B cell (primary cell): ENCODE results near the gene NELFA. TPM values are rescaled to one million over a fixed set of nuclear protein-coding genes. Genes with fewer than 3 reads are reported as not detected.

Experiments
- ATAC-seq: fragments of 200-7000 bp; cut with Tn5 transposase; one replicate; pipeline ENCODE4 v1.10.0; 2021; ENCODE audit warnings: low read depth, mild to moderate bottlenecking, moderate number of reproducible peaks, moderate library complexity
- CTCF ChIA-PET: fragments of 350-600 bp; sonication (Branson Sonifier 250); formaldehyde crosslinking; loops from one replicate; lab custom pipeline; 2021; ENCODE audit warnings: antibody characterized with exemption, inconsistent platforms; lab: Charles Lee
- POLR2A ChIA-PET: fragments of 350-600 bp; sonication (Branson Sonifier 250); formaldehyde crosslinking; loops from one replicate; lab custom pipeline; 2021; ENCODE audit warnings: antibody characterized with exemption; lab: Charles Lee
- DNase-seq: peaks from one replicate; pipeline ENCODE4 v3.0.0; 2013
- H2AFZ ChIP-seq: 2 replicates; pipeline ENCODE4 v1.6.1; 2012; ENCODE audit warnings: mild to moderate bottlenecking, low read depth, low read length; ENCODE audit not compliant: insufficient read depth, poor library complexity, severe bottlenecking
- H3K27ac ChIP-seq, 2 donors: 1 replicate in 1 of 2; 2 replicates in 1 of 2; pipeline ENCODE4 v1.5.1; 2012 to 2013; ENCODE audit warnings: low read length in 2 of 2, mild to moderate bottlenecking in 2 of 2, moderate library complexity in 1 of 2
- H3K27me3 ChIP-seq, 4 experiments: fragments of 200-600 bp in 1 of 4; sonication (generic) in 1 of 4; replicated peaks in 1 of 4; 1 replicate in 2 of 4; 2 replicates in 2 of 4; pipeline versions ENCODE4 v1.6.1 to v1.7.0; 2013 to 2016; ENCODE audit warnings: low read length in 3 of 4, mild to moderate bottlenecking in 2 of 4, mixed read lengths in 1 of 4, moderate library complexity in 1 of 4; ENCODE audit not compliant: insufficient read depth in 4 of 4, control insufficient read depth in 3 of 4; ENCODE audit errors: control extremely low read depth in 1 of 4
- H3K36me3 ChIP-seq, 2 experiments: replicated peaks in 1 of 2; 1 replicate in 1 of 2; 2 replicates in 1 of 2; pipeline versions ENCODE4 v1.6.1 to v1.7.1; 2013; ENCODE audit warnings: low read length in 1 of 2; ENCODE audit not compliant: insufficient read depth in 2 of 2, control insufficient read depth in 1 of 2; ENCODE audit errors: control extremely low read depth in 1 of 2, extremely low read depth in 1 of 2
- H3K4me1 ChIP-seq, 2 donors: fragments of 200-600 bp in 1 of 2; sonication (generic) in 1 of 2; 1 replicate in 1 of 2; 2 replicates in 1 of 2; pipeline versions ENCODE4 v1.5.1 to v1.6.1; 2013 to 2017; ENCODE audit warnings: low read length in 2 of 2; ENCODE audit not compliant: control insufficient read depth in 2 of 2, insufficient read depth in 2 of 2
- H3K4me2 ChIP-seq: replicated peaks from 2 replicates; pipeline ENCODE3; 2012; ENCODE audit warnings: mild to moderate bottlenecking, low read depth, low read length; ENCODE audit not compliant: poor library complexity, severe bottlenecking
- H3K4me3 ChIP-seq, 5 experiments: fragments of 200-600 bp in 1 of 5; sonication (generic) in 1 of 5; 1 replicate in 3 of 5; 2 replicates in 2 of 5; pipeline versions ENCODE4 v1.5.1 to v1.7.0; 2011 to 2016; ENCODE audit warnings: low read length in 4 of 5, mild to moderate bottlenecking in 4 of 5, low read depth in 2 of 5, control low read depth in 1 of 5, moderate library complexity in 1 of 5; ENCODE audit not compliant: insufficient read depth in 1 of 5; ENCODE audit errors: control extremely low read depth in 1 of 5, extremely low read depth in 1 of 5
- H3K79me2 ChIP-seq: fragments of 200-600 bp; sonication (generic); one replicate; pipeline ENCODE4 v1.6.0; 2016; ENCODE audit warnings: low read length; ENCODE audit not compliant: control insufficient read depth, insufficient read depth
- H3K9ac ChIP-seq: fragments of 200-600 bp; sonication (generic); 2 replicates; pipeline ENCODE4 v1.6.1; 2017; ENCODE audit warnings: mild to moderate bottlenecking, low read length, moderate library complexity
- H3K9me3 ChIP-seq, 3 donors: one replicate each; pipeline versions ENCODE4 v1.6.1 to v1.7.1; 2013; ENCODE audit warnings: low read length in 2 of 3; ENCODE audit not compliant: control insufficient read depth in 2 of 3, insufficient read depth in 1 of 3; ENCODE audit errors: control extremely low read depth in 1 of 3
- H4K20me1 ChIP-seq: 2 replicates; pipeline ENCODE4 v1.6.0; 2012; ENCODE audit warnings: mild to moderate bottlenecking, low read length; ENCODE audit not compliant: insufficient read depth, control insufficient read depth, poor library complexity, severe bottlenecking
- H3K27ac Mint-ChIP-seq: one replicate; pipeline ENCODE4 v1.8.0; 2021; ENCODE audit warnings: mixed read lengths
- H3K27me3 Mint-ChIP-seq: one replicate; pipeline ENCODE4 v1.8.0; 2021; ENCODE audit warnings: mixed read lengths
- H3K4me1 Mint-ChIP-seq: one replicate; pipeline ENCODE4 v1.8.0; 2021; ENCODE audit warnings: mixed read lengths
- H3K4me3 Mint-ChIP-seq: one replicate; pipeline ENCODE4 v1.8.0; 2021; ENCODE audit warnings: mixed read lengths
- H3K9me3 Mint-ChIP-seq: one replicate; pipeline ENCODE4 v1.8.0; 2022; ENCODE audit warnings: mixed read lengths; ENCODE audit not compliant: insufficient read depth
- EZH2 ChIP-seq: IDR thresholded peaks from 2 replicates; pipeline ENCODE4 v1.6.1; 2012; ENCODE audit warnings: borderline replicate concordance, low read depth, mild to moderate bottlenecking, moderate library complexity, low read length; ENCODE audit not compliant: insufficient read depth, poor library complexity, severe bottlenecking
- WGBS: methylation state at CpG from one replicate; pipeline ENCODE4 v1.1.5; 2013; ENCODE audit warnings: missing lambda C conversion rate; ENCODE audit not compliant: insufficient coverage; 5-methylcytosine and 5-hydroxymethylcytosine counted together
- intact Hi-C: fragments of 100-400 bp; cut with micrococcal nuclease; formaldehyde crosslinking; loops from one replicate; pipeline ENCODE4 v1.10.0; 2022
- polyA plus RNA-seq: library from polyadenylated mRNA; depleted of rRNA; stranded (reverse); fragments of >200 nt; gene quantifications from 2 replicates; pipeline ENCODE4 v1.2.3, GENCODE V29; 2012
- total RNA-seq, 2 donors: library from RNA; stranded (reverse); fragments of 120-200 nt in 1 of 2; gene quantifications; 1 replicate in 1 of 2; 2 replicates in 1 of 2; pipeline versions ENCODE4 v1.2.3 to v1.2.4, GENCODE V29; 2013 to 2022
- TF ChIP-seq, protein P1 (sequence below): fragments of 200-600 bp; IDR thresholded peaks from one replicate; pipeline ENCODE4 v1.8.0; 2022; ENCODE audit warnings: antibody characterized with exemption, mild to moderate bottlenecking

Gene NELFA
- total and polyA plus RNA-seq, 2 donors (not counting 1 experiment from before 2014, with no cell fraction given): 42.8 to 60.7 TPM

DNA sequence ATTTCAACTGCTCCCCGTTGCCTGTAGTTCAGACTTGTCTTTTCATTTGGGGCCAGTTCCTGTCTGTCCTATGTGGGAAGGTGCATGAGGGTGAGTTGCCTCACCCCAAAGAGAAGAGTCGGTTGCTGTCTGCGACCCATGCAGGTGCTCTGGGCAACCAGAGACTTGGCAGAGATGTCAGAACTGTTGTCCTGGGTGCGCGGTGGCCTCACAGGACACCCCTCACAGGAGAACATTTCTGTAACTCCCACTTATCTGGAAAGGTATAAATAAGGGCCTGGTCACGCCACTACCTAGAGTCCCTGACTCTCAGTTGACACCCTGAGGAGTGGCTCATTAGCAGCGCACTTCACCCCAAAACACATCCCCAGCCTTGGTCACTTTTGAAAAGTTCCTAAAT is 40.6 kb upstream of the NELFA start:
- ATAC-seq (no peak), DNase-seq (no peak)
- Mint-ChIP-seq H3K27me3 (peaks cover 36% of the 10 kb centered on the region), H3K9me3 (no peaks in the 10 kb centered on the region), H3K4me1 (no peaks in the 10 kb centered on the region), H3K27ac (no peak overlapping the region), H3K4me3 (no peak overlapping the region)
- H3K36me3 ChIP-seq: no peaks in the 10 kb centered on the region
- H3K27me3 ChIP-seq: peaks cover 0 to 31% (median 0%) of the 10 kb centered on the region in 4 experiments
- H3K79me2 ChIP-seq: no peaks in the 10 kb centered on the region
- TF ChIP-seq, protein P1, sequence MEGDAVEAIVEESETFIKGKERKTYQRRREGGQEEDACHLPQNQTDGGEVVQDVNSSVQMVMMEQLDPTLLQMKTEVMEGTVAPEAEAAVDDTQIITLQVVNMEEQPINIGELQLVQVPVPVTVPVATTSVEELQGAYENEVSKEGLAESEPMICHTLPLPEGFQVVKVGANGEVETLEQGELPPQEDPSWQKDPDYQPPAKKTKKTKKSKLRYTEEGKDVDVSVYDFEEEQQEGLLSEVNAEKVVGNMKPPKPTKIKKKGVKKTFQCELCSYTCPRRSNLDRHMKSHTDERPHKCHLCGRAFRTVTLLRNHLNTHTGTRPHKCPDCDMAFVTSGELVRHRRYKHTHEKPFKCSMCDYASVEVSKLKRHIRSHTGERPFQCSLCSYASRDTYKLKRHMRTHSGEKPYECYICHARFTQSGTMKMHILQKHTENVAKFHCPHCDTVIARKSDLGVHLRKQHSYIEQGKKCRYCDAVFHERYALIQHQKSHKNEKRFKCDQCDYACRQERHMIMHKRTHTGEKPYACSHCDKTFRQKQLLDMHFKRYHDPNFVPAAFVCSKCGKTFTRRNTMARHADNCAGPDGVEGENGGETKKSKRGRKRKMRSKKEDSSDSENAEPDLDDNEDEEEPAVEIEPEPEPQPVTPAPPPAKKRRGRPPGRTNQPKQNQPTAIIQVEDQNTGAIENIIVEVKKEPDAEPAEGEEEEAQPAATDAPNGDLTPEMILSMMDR: no peak
- no peak for TF ChIP-seq EZH2
- intact Hi-C loops: no loop called here
- ChIA-PET CTCF (no interaction called here), POLR2A (no interaction called here)
- no peak overlapping the region for H3K4me2 ChIP-seq
- WGBS: 98% methylated on average over 4 of the region's 7 CpGs
- no peak overlapping the region for H3K9ac ChIP-seq
- no peak overlapping the region for H2AFZ ChIP-seq
- no peak overlapping the region for H3K4me3 ChIP-seq
- no peak overlapping the region for H3K27ac ChIP-seq
- peaks cover 0 to 8% (median 0%) of the 10 kb centered on the region in 3 donors for H3K9me3 ChIP-seq
- H3K4me1 ChIP-seq: no peaks in the 10 kb centered on the region
- H4K20me1 ChIP-seq: no peaks in the 10 kb centered on the region

GRCh38 chr4:2048831-2049230 is 40.1 kb upstream of the NELFA start:
- intact Hi-C loops: no loop called here

More at GRCh38 chr4:2048831-2049230, 40.1 kb upstream of the NELFA start:
- no peak overlapping the region for H3K4me3 ChIP-seq
- H3K9ac ChIP-seq: no peak overlapping the region
- H3K79me2 ChIP-seq: no peaks in the 10 kb centered on the region
- peaks cover 0 to 26% (median 0%) of the 10 kb centered on the region in 4 experiments for H3K27me3 ChIP-seq
- no peaks in the 10 kb centered on the region for H4K20me1 ChIP-seq
- TF ChIP-seq, protein P1: no peak
- TF ChIP-seq EZH2: no peak
- no peaks in the 10 kb centered on the region for H3K4me1 ChIP-seq
- ATAC-seq (no peak), DNase-seq (no peak)
- Mint-ChIP-seq H3K27ac (no peak overlapping the region), H3K4me1 (no peaks in the 10 kb centered on the region), H3K4me3 (no peak overlapping the region), H3K27me3 (peaks cover 32% of the 10 kb centered on the region), H3K9me3 (no peaks in the 10 kb centered on the region)
- H3K36me3 ChIP-seq: no peaks in the 10 kb centered on the region
- peaks cover 0 to 8% (median 0%) of the 10 kb centered on the region in 3 donors for H3K9me3 ChIP-seq
- WGBS: 91% methylated on average over 8 of the region's 8 CpGs
- no peak overlapping the region for H3K4me2 ChIP-seq
- no peak overlapping the region for H2AFZ ChIP-seq
- no peak overlapping the region for H3K27ac ChIP-seq
- ChIA-PET POLR2A (no interaction called here), CTCF (no interaction called here)
